HepG2 (cell line): ENCODE data around the gene GNA12.

Experiments
- AGO1 ChIP-seq: fragments of 200-400 bp; formaldehyde crosslinking; IDR thresholded peaks from 2 replicates; pipeline ENCODE4 v1.6.1; 2017; ENCODE audit warnings: mild to moderate bottlenecking, low read depth, low read length, moderate library complexity; ENCODE audit not compliant: poor library complexity, severe bottlenecking
- CBFB ChIP-seq: sonication (generic); formaldehyde crosslinking; IDR thresholded peaks from 2 replicates; pipeline ENCODE4 v1.4.0; 2020; ENCODE audit warnings: missing genetic modification reagents
- CEBPB ChIP-seq: IDR thresholded peaks from 2 replicates; pipeline ENCODE4 v1.6.1; 2011; ENCODE audit warnings: low read depth, low read length, improper control_type of control experiment, borderline replicate concordance
- MEIS1 ChIP-seq: sonication (generic); formaldehyde crosslinking; IDR thresholded peaks from 2 replicates; pipeline ENCODE4 v1.9.0; 2021; ENCODE audit warnings: mild to moderate bottlenecking, missing genetic modification reagents, moderate library complexity, borderline replicate concordance
- ZNF878 ChIP-seq: sonication (generic); formaldehyde crosslinking; IDR thresholded peaks from 2 replicates; pipeline ENCODE4 v1.8.1; 2023; ENCODE audit warnings: mild to moderate bottlenecking, missing genetic modification reagents, moderate library complexity
- TF ChIP-seq, protein P1 (sequence below): sonication (generic); formaldehyde crosslinking; IDR thresholded peaks from 2 replicates; pipeline ENCODE4 v1.5.0; 2020; ENCODE audit warnings: mild to moderate bottlenecking, missing genetic modification reagents, moderate library complexity

DNA sequence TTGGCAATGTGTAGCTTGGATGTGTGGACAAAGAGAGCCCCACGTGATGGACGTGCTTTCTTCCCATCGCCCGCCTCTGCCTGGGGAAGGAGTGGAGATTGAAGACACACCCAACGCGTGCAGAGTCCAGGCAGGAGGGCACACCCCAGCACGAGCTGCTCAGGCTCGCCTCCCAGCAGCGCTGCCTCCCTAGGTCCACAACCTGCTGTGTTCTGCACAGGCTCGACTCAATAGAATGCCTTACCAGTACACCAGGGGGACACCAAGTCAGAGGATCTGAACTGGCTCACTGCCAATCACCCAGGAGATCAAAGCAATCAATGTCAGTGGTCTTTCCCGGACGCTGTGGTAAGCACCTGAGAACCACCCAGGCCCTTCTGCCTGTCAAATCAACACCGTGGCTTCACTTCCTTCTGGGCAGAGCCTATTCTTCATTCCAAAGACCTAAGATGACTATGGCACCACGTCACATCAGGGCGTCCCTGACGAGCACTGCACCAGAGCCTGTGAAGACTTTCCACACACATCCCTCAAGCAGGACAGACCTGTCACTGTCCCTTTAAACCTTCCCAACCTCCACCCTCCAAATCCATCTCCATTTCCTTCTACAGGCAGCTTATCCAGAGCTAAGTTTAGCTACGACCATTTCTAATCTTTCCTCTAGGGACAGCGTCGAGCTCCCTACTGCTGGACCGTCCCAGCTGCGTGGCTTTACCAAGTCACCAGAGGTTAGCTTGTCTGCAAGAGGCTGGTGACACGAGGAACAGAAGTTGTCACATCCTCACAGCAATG lies 83.8 kb downstream of the GNA12 start:
- TF ChIP-seq CEBPB (no peak), AGO1 (no peak), ZNF878 (CRISPR knock-in tag) (no peak), CBFB (CRISPR knock-in tag) (no peak), MEIS1 (CRISPR knock-in tag) (no peak)
- TF ChIP-seq, protein P1, sequence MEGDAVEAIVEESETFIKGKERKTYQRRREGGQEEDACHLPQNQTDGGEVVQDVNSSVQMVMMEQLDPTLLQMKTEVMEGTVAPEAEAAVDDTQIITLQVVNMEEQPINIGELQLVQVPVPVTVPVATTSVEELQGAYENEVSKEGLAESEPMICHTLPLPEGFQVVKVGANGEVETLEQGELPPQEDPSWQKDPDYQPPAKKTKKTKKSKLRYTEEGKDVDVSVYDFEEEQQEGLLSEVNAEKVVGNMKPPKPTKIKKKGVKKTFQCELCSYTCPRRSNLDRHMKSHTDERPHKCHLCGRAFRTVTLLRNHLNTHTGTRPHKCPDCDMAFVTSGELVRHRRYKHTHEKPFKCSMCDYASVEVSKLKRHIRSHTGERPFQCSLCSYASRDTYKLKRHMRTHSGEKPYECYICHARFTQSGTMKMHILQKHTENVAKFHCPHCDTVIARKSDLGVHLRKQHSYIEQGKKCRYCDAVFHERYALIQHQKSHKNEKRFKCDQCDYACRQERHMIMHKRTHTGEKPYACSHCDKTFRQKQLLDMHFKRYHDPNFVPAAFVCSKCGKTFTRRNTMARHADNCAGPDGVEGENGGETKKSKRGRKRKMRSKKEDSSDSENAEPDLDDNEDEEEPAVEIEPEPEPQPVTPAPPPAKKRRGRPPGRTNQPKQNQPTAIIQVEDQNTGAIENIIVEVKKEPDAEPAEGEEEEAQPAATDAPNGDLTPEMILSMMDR (CRISPR knock-in tag): peak; percentile 45; the same call in 1 of the 2 replicates
